ENCODE results near the gene IP6K2. TPM values are rescaled to one million over a fixed set of nuclear protein-coding genes. Genes with fewer than 3 reads are reported as not detected.
A peak's percentile ranks its signal among the peaks of the same experiment; 100 is the strongest.

IP6K2 gene
- total RNA-seq, 1 experiment from 2014 or later: 117 TPM

GRCh38 chr3:48664929-48665328 is 52.1 kb downstream of the IP6K2 start:
- no peak overlapping the region for H3K27ac Mint-ChIP-seq (ENCODE audit: low read depth, unreplicated experiment)
- no peaks in the 10 kb centered on the region for H3K9me3 Mint-ChIP-seq (ENCODE audit: unreplicated experiment)
- ChIA-PET CTCF (interaction anchor here (0.5 to 3.5 kb wide), 8 partner anchors 19 to 119 kb away, joined by 3 to 16 read pairs (median 4); partner anchors contain the start of gene SLC26A6), POLR2A (interaction anchor here (0.5 to 5.0 kb wide), 9 partner anchors 10 to 288 kb away, joined by 3 to 50 read pairs (median 7); partner anchors contain the start of genes IP6K2 and NCKIPSD)
- intact Hi-C loops (cut with micrococcal nuclease): loop anchor here (1.0 to 5.0 kb wide), 3 partner anchors 20 to 198 kb away; partner anchors contain the start of genes NCKIPSD and UQCRC1
- no peak overlapping the region for H3K4me3 Mint-ChIP-seq (ENCODE audit: unreplicated experiment)
- H3K27me3 Mint-ChIP-seq (ENCODE audit: insufficient read depth, unreplicated experiment): no peaks in the 10 kb centered on the region
- peaks cover 6% of the 10 kb centered on the region for H3K4me1 Mint-ChIP-seq (ENCODE audit: insufficient read depth, unreplicated experiment)
- BruUV-seq (replicated peaks): no TSS peak
- no peak for TF ChIP-seq CTCF (IDR thresholded peaks at IDR 0.05; ENCODE audit: unreplicated experiment)
- H3K36me3 Mint-ChIP-seq (ENCODE audit: insufficient read depth, unreplicated experiment): peaks cover 48% of the 10 kb centered on the region
- no peak for DNase-seq (ENCODE audit: unreplicated experiment)

- intact Hi-C loops (cut with micrococcal nuclease): loop anchor here (1.0 to 5.0 kb wide), 3 partner anchors 21 to 197 kb away; partner anchors contain the start of genes NCKIPSD and UQCRC1
- no peak for TF ChIP-seq CTCF (IDR thresholded peaks at IDR 0.05; ENCODE audit: unreplicated experiment)
- Mint-ChIP-seq H3K36me3 (ENCODE audit: insufficient read depth, unreplicated experiment) (peaks cover 52% of the 10 kb centered on the region), H3K4me1 (ENCODE audit: insufficient read depth, unreplicated experiment) (peaks cover 6% of the 10 kb centered on the region), H3K9me3 (ENCODE audit: unreplicated experiment) (no peaks in the 10 kb centered on the region), H3K4me3 (ENCODE audit: unreplicated experiment) (peak overlapping the region; percentile 96), H3K27ac (ENCODE audit: low read depth, unreplicated experiment) (peak overlapping the region; percentile 99), H3K27me3 (ENCODE audit: insufficient read depth, unreplicated experiment) (no peaks in the 10 kb centered on the region)
- DNase-seq (ENCODE audit: unreplicated experiment): no peak
- CTCF ChIA-PET: interaction anchor here (0.6 to 3.5 kb wide), 13 partner anchors 20 to 1294 kb away, joined by 3 to 16 read pairs (median 4); partner anchors contain the start of gene SLC26A6
- no TSS peak for BruUV-seq (replicated peaks)
- POLR2A ChIA-PET: interaction anchor here (0.6 to 5.1 kb wide), 27 partner anchors 10 to 429 kb away, joined by 3 to 88 read pairs (median 8); partner anchors contain the start of genes ARIH2, CCDC51, IP6K2 and NCKIPSD
These were observed 52.7 kb downstream of the IP6K2 start for GRCh38 chr3:48664313-48664644.

GRCh38 chr3:48663489-48664312 is 53.3 kb downstream of the IP6K2 start:
- H3K4me3 Mint-ChIP-seq (ENCODE audit: unreplicated experiment): peak overlapping the region; percentile 96
- peaks cover 6% of the 10 kb centered on the region for H3K4me1 Mint-ChIP-seq (ENCODE audit: insufficient read depth, unreplicated experiment)
- intact Hi-C loops (cut with micrococcal nuclease): loop anchor here (1.0 to 5.0 kb wide), 5 partner anchors 22 to 196 kb away; partner anchors contain the start of genes NCKIPSD, SLC26A6 and UQCRC1
- H3K9me3 Mint-ChIP-seq (ENCODE audit: unreplicated experiment): no peaks in the 10 kb centered on the region
- no TSS peak for BruUV-seq (replicated peaks)
- CTCF ChIA-PET: interaction anchor here (0.6 to 3.5 kb wide), 16 partner anchors 9 to 1293 kb away, joined by 3 to 16 read pairs (median 4); partner anchors contain the start of gene SLC26A6
- H3K36me3 Mint-ChIP-seq (ENCODE audit: insufficient read depth, unreplicated experiment): peaks cover 58% of the 10 kb centered on the region
- DNase-seq (ENCODE audit: unreplicated experiment): peak; percentile 99
- H3K27me3 Mint-ChIP-seq (ENCODE audit: insufficient read depth, unreplicated experiment): no peaks in the 10 kb centered on the region
- POLR2A ChIA-PET: interaction anchor here (0.6 to 5.1 kb wide), 40 partner anchors 8 to 429 kb away, joined by 3 to 88 read pairs (median 4); partner anchors contain the start of genes ARIH2, ATRIP, CCDC51 and IP6K2
- peak; percentile 80 for TF ChIP-seq CTCF (IDR thresholded peaks at IDR 0.05; ENCODE audit: unreplicated experiment)
- peak overlapping the region; percentile 99 for H3K27ac Mint-ChIP-seq (ENCODE audit: low read depth, unreplicated experiment)
